ENCODE results near the gene TSPAN3.

GRCh38 chr15:77104155-77104554 lies 33.2 kb upstream of the TSPAN3 start:
- TF ChIP-seq, protein P1, sequence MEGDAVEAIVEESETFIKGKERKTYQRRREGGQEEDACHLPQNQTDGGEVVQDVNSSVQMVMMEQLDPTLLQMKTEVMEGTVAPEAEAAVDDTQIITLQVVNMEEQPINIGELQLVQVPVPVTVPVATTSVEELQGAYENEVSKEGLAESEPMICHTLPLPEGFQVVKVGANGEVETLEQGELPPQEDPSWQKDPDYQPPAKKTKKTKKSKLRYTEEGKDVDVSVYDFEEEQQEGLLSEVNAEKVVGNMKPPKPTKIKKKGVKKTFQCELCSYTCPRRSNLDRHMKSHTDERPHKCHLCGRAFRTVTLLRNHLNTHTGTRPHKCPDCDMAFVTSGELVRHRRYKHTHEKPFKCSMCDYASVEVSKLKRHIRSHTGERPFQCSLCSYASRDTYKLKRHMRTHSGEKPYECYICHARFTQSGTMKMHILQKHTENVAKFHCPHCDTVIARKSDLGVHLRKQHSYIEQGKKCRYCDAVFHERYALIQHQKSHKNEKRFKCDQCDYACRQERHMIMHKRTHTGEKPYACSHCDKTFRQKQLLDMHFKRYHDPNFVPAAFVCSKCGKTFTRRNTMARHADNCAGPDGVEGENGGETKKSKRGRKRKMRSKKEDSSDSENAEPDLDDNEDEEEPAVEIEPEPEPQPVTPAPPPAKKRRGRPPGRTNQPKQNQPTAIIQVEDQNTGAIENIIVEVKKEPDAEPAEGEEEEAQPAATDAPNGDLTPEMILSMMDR (IDR thresholded peaks at IDR 0.05) = no peak
- TF ChIP-seq POLR2A (IDR thresholded peaks at IDR 0.05) = no peak
